HG02884 (cell line): ENCODE results near the gene ZNF701.

Experiments
- ATAC-seq: cut with Tn5 transposase; IDR thresholded peaks from one replicate; pipeline ENCODE4 v1.9.1; 2021; ENCODE audit warnings: mild to moderate bottlenecking, moderate library complexity; ENCODE audit not compliant: unreplicated experiment

Gene ZNF701

GRCh38 chr19:52635786-52636570 lies 65.9 kb downstream of the ZNF701 start:
- no peak for ATAC-seq
